Hematopoietic multipotent progenitor cell (in vitro differentiated cells): ENCODE measurements around the gene SMAGP. TPM values are rescaled to one million over a fixed set of nuclear protein-coding genes. Genes with fewer than 3 reads are reported as not detected.
"Not testable (repeated sequence)": the region's sequence is repeated elsewhere in the genome, so short reads cannot be mapped to it uniquely, and the experiment has no call there.

Experiments used
- DNase-seq, 3 donors: peaks; one replicate each; pipeline ENCODE4 v3.0.0-alpha.2; 2011 to 2015; ENCODE audit warnings: low read depth in 2 of 3, low spot score in 2 of 3
- total RNA-seq: library from RNA; depleted of rRNA; stranded (reverse); fragments of >200 nt; gene quantifications from one replicate; pipeline ENCODE4 v1.2.3, GENCODE V29; 2012

The SMAGP gene, protein sequence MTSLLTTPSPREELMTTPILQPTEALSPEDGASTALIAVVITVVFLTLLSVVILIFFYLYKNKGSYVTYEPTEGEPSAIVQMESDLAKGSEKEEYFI
- total RNA-seq: 2.4 TPM

DNA sequence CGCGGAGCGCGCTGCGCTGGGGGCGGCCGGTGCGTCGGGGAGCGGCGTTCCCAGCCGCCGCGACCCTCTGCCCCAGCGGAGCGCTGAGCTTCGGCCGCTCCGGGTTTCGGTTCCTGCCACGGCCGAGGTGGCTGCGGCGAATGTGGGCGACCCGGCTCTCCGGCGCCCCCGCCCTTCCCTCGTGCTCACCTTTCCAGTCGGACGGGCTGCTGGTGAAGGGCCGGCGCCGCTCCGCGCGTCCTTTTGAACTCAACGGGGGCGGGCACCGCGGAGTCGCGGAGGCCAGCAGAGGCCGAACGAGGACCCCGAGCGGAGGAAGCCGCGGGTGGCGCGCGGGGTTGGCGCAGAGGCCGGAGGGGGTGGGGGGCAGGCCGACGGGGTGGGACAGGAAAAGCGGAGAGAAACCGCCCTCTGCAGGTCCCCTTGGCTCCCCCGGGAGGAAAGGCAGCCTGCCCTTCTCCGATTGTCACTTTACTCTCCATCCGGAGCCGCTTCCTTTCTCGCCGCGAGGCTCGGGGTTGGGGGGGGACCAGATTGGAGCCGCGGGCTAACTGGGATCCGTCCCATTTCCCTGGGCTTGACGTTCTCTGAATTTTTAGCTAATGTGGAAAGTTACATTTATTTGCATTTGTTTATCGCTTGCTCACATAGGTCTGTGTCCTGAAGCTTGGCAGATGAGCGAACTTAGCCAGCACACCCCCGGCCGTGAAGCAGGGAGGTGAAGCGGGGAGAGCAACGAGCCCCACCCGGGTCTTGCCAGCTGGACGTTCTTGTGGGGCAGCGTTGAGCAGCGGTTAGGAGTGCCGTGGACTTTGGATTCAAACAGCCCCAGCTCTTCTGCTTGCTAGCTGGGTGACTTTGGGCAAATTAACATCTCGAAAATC, at the start of gene SMAGP:
Gene SMAGP (minus strand): TSS at position 349 of the 884 bp plus-strand sequence. CDS start 1,137 bp downstream, outside the sequence.
- DNase-seq: peak in 2 of 3 donors; percentile 42 to 43

DNA sequence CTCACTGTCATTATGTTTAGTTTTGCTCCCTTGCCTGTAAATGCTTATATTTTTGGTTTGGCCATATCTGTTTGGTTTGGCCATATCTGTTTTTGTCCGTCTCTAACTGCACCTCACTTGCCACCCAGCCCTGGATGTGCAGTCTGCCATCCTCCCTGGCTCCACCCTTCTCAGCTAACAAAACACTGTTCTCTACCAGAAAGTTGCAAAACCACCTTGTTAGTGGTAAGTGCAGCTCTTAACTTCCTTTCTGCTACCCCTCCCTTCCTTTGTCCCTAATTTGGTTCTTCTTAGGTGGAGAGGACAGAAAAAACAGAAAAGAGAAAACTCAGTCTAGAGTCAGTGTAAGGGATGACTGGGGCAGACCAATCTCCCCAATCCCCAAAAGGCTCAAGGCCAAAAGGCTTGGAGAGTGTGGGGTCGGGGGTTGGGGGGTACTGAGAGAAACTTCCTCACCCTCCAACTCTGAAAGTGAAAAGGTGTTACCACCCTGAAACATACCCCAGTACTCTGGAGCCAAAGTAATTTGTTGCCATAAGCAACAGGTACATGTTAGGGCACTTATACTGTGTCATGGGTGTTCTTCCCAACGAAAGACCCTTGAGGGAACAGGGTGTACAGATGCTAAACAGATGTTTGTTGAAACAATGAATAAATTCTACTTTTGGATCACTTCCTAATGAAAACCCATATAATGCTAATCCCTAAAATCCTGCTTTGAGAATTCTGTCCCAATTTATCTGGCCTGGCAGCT, 48.8 kb upstream of the SMAGP start:
- peak in 1 of 3 donors; percentile 28 for DNase-seq

DNA sequence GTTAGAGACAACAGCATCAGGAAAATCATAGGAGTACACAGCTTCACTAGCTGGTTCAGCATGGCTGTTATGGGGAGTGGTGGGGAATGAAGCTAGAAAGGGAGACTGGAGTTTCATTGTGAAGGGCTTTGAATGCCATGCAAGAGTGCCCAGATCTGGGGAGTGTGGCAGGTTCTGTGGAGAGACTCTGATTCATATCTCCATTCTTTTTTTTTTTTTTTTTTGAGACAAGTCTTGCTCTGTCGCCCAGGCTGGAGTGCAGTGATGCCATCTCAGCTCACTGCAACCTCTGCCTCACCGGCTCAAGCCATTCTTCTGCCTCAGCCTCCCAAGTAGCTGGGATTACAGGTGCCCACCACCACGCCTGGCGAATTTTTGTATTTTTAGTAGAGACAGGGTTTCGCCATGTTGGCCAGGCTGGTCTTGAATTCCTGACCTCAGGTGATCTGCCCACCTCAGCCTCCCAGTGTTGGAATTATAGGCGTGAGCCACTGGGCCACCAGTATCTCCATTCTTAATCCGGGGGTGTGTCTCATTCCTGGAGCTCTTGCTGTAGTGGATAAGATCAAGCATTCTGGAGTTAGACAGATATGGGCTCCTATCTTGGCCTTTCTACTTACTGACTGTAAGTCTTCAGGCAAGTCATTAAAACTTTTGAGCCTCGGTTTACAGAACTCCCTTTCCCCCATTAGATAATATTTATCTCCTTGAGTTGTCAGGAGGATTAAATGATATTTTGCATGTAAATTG, 48.0 kb upstream of the SMAGP start:
- not testable (repeated sequence) for DNase-seq

DNA sequence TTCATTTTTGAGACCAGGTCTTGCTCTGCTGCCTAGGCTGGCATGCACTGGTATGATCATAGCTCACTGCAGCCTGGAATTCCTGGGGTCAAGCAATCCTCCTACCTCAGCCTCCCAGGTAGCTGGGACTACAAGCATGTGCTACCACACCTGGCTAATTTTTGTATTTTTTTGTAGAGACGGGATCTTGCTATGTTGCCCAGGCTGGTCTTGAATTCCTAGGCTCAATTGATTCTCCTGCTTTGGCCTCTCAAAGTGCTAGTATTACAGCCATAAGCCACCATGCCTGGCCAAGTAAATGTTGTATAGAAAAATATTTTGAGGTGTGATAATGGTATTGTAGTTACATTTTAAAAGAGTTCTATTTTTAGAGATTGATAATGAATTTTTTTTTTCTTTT, 41.2 kb upstream of the SMAGP start:
- no peak for DNase-seq

DNA sequence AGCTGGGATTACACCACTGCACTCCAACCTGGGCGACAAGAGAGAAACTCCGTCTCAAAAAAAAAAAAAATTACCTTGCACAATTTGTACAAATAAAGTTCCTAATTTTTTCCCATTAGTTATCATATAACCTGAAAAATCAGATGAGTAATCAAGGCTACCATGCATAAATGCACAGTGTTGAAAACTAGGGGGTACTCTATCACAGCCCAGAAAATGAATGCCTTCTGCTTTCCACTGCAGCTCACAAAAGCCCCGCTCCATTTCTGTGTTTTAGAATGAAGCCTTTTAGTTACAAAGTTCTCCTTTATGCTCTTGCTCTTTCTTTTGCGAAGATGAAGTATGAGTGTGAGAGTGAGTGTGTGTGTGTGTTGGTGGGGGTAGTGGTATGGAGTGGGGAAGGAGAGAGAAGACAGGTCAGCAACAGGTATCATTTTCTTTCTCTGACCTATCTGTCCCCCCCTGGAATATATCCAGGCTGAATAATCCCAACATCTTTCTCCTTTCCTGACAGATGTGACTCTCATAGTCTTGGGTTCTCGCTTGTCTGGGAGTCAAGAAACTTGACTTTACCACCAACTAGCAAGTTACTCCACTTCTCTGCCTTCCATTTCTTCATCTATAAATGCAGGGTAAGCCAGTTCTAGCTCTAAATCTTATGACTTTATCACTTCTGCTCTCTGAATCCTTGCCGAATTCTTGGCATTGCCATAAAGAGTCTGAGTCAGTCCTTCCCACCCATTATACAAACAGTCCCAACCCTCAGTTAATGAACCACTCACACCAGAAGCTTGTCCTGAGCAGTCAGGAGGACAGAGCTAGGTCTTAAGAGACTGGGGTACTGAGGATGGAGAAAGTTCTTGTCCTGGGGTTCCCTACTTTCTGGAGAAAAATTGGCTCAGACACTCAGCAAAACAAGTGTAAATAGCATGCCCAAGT, 37.7 kb upstream of the SMAGP start:
- peak in 1 of 3 donors; percentile 33 for DNase-seq

DNA sequence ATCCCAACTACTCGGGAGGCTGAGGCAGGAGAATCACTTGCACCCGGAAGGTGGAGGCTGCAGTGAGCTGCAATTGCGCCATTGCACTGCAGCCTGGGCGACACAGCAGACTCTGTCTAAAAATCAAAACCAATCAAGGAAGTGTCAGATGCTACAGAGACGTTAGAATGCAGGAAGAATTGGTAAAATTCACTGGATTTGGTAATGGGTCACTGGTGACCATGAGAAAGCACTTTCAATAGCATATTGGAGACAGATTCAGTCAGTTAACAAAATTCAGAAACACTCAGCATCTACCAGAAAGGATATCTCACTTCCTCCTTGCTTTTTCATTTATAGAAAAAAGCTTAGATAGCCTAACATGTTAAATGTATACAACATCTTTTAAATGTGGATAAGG, 36.3 kb upstream of the SMAGP start:
- no peak for DNase-seq

DNA sequence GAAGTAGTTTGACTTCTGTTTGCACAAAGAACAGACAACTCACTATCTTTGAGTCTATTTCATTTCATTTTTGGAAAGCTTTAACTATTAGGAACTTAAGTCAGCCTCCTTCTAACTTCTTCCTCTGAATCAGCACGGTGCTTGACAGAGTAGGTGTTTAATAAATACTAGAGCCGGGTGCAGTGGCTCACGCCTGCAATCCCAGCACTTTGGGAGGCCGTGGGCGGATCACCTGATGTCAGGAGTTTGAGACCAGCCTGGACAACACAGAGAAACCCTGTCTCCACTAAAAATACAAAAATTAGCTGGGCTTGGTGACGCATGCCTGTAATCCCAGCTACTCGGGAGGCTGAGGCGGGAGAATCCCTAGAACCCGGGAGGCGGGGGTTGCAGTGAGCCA, 30.6 kb upstream of the SMAGP start:
- not testable (repeated sequence) for DNase-seq

DNA sequence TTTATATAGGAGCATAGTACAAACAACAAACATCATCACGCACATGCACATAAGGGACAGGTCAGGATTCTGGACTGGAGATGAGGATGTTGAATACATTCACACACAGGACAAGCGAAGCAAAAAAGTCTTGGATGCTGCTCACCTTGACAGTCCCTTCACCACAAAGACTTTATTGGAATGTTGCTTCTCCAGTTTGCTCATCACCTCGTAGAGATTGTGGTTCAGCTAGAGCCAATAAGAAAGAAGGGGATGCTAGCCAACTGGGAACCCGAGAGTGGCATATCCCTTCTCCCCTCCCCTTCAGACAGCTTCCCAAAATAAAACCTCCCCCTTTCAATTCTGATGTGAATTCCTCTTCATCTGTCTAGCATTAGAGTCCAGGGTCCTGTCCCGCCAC, 25.4 kb upstream of the SMAGP start:
- DNase-seq: no peak

DNA sequence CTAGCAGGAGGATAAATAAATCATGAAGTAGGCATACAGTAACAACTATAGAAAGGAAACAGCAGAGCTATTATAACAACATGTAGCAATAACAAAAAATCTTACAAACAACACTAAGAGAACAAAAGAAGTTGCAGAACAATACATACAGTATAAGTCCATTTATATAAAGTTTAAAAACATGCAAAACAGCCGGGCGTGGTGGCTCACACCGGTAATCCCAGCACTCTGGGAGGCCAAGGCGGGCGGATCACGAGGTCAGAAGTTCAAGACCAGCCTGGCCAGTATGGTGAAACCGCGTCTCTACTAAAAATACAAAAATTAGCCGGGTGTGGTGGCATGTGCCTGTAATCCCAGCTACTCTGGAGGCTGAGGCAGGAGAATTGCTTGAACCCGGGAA, 23.9 kb upstream of the SMAGP start:
- DNase-seq: not testable (repeated sequence)

DNA sequence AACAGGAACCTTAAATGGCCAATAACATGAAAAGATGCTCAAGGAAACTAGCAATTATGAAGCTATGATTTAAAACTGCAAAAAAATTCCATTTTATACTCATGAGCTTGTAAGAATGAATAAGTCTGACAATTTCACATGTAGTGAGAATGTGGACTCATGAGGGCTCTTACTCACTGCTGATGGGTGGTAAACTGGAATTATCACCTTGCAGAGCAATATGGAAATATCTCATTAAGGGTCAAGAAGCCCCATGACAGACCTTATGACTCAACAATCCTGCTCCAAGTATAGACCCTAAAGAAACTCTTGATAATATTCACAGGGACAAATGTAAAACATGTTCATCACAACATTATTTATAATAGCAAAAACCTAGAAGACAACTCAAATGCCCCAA, 23.5 kb upstream of the SMAGP start:
- DNase-seq: no peak

DNA sequence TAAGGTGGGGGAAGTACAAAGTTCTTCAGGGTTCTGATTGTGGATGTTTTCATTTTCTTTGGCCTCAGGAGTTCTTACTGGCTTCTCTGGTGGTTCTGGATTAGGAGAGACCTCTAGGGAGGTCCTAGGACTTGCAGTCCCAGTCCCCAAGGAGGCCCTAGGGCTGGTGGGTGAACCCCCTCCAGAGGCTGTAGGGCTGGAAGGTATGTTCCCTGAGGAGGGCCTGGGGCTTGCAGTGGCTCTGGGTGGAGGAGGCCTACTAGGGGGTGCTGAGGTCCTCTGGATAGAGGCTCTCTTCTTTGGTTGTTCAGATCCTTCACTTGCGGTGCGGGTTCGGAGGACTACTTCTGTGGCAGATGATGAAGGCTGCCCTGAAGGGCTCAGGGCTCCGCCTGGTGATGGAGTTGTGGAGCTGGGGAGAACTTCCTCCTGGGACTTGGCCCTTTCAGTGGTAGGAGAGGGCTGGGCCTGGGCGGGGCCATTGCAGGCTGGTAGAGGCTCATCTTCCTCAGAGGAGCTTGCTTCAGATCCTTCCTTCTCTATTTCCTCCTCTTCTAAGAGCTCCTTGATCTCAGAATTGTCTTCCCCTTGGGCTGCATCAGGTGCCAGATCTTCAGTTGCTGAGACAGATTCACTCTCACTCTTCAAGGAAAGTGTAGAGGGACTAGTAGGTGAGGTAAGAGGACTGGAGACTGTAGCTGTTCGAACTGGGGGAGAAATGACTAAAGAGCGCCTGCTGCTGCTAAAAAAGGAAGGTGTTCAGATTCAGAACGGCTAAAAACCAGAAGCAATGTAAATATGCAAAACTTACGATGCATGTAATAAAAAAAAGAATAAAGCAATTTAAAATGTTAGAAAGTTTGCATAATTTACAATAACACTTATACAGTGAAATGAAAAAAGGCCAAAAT, 21.6 kb upstream of the SMAGP start:
- DNase-seq: not testable (repeated sequence)

DNA sequence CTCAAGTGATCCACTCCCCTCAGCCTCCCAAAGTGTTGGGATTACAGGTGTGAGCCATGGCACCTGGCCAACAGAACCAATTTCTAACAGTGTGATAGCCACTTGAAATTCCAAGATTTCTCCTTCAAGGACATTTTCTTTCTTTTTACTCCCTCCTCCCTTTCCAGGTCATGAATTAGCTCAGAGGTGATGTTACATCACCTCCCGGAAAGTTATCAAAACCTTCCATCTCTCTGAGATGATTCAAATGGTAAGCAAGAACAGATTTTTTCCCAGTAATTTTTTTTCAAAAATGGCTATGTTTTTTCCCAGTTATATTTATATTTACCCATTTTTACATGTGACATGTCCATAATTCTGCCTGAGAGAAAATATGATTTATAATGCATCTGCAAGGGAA, 15.6 kb upstream of the SMAGP start:
- no peak for DNase-seq

DNA sequence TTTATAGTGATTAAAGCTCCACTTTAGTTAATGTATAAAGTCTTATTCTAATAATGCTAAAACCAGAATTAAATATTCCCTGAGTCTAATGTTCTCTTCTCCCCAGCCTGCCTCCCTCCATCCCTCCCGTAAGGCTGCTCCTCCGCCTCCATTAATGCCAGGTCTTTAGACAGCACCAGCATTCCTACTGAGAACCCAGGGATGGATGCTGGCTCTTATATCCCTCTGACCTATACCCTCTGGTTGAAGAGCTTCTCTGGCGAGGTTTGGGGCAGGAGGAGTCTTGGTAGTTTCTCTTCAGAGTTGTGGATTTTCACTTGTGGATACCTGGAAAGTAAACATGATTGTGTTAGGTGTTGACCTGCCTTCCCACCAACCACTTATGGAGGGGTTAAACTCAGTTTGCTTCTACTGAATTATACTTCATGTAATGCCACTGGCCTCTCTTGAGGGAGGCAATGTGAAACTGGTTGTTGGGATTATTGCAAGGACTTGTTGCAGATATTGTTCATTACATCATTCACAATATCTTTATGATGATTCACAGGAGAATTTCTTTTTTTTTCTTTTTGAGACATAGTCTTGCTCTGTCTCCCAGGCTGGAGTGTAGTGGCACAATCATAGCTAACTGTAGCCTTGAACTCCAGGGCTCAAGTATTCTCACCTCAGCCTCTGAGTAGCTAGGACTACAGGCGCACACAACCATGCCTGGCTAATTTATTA, 11.1 kb upstream of the SMAGP start:
- no peak for DNase-seq

DNA sequence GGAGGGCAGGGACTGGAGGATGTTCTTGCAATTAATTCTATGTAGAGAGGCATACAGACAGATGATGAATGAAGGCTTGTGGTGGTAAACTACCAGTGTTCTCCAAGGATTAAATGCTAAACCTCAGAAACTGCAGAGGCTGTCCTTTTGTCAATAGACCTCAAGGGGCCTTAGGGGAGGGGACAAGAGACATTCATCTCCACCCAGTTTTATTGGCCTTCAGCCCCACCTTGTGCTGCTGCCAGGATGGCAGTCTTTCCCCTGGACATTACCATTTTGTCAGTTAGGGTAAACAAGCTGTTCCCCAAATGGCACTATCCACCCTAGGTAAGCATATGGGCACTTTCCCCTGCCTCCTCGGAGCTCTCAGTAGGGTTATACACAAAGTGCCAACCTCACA, 4.9 kb upstream of the SMAGP start:
- DNase-seq: no peak

DNA sequence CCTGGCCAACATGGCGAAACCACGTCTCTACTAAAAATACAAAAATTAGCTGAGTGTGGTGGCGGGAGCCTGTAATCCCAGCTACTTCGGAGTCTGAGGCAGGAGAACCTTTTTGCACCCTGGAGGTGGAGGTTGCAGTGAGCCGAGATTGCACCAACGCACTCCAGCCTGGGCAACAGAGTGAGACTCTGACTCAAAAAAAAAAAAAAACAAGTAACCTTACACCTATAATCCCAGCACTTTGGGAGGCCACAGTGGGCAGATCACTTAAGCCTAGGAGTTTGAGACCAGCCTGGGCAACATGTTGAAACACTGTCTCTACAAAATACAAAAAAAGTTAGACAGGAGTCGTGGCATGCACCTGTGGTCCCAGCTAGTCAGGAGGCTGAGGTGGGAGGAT, 2.6 kb upstream of the SMAGP start:
- DNase-seq: not testable (repeated sequence)

DNA sequence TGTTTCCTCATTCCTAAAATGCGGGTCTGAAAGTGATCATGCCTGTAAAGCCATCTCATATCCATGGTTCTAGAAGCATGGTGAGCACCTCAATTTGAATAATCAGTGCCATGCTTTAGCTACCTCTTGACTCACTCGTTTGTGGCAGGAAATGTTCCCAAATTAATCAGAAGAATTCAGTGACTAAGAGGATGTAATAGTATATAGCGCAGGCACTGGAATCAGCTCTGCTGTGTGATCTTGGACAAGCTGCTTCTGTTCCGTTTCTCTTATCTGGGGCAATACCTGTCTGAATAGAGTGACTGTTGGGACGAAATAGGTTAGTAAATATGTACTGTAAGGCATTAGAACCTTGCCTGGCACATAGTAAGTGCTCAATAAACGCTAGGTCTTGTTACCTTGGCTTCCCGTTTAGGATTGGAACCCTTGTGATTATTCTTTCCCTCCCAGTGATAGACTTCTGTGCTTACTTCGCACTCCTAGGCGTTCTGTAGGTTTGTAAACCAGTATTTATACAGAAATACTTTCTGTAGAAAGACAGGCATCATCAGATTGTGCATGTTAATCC, 820 bp upstream of the SMAGP start:
- DNase-seq: no peak

DNA sequence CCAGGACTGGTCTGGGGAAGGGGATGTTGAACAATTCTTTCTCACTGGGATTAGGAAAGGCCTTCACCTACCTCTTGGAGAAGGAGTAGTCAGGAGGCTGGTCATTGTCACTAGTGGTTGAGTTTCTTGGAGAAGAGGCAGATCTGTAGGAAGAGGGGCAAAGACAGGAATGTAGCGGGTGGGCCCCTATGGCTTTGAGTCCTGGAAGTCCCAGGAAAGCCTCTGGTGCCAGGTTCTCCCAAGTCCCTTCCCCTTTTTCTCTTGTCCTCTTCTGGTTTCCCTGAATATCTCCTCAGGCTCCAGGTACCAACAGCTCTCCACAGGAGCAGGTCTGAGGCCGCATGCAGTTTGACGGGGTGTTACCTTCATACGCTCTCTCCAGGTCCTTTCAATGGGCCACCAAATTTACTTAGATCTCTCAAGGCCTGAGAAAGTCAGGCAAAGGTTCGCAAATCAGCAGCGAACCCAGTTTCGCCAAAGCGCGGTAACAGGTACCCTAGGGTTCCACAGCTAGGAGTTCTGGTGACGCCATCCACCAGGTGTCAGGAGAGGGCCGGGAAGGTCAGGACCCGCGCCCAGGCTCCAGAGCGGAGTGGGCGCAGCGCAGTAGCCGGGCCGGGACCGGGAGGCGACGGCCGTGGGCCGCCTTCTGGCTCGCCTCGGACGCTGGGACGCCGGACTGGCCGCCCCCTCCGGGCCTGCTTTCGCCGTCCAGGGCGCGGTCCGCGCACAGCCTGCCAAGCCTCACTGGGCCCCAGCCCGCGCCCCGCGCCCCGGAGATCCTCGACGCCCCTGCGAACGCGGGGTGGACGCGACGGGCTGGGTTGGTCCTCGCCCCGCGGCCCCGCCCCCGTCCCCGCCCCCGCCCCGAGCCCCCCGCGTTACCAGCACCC, 795 bp downstream of the SMAGP start:
- peak in 2 of 3 donors; percentile 51 to 52 for DNase-seq
